H7 (cell line): ENCODE measurements around the gene MAML1. TPM values are rescaled to one million over a fixed set of nuclear protein-coding genes. Genes with fewer than 3 reads are reported as not detected.

Experiments used
- DNase-seq: peaks from one replicate; pipeline ENCODE4 v3.0.0; 2012
- H3K27me3 ChIP-seq: 2 replicates; pipeline ENCODE4 v1.6.0; 2011; ENCODE audit warnings: mild to moderate bottlenecking, low read length; ENCODE audit not compliant: control insufficient read depth, insufficient read depth
- H3K36me3 ChIP-seq: replicated peaks from 2 replicates; pipeline ENCODE4 v1.5.1; 2011; ENCODE audit warnings: low read length; ENCODE audit not compliant: control insufficient read depth, insufficient read depth
- H3K4me3 ChIP-seq: 2 replicates; pipeline ENCODE4 v1.5.1; 2011; ENCODE audit warnings: low read depth, mild to moderate bottlenecking, control low read depth, low read length, moderate library complexity; ENCODE audit not compliant: insufficient read depth
- total RNA-seq: library from RNA; depleted of rRNA; stranded (reverse); fragments of >200 nt; shearing (Covaris generic); gene quantifications from 2 replicates; pipeline ENCODE4 v1.2.3, GENCODE V29; 2014

The MAML1 gene
- total RNA-seq, 1 experiment from 2014 or later: 21.5 TPM

DNA sequence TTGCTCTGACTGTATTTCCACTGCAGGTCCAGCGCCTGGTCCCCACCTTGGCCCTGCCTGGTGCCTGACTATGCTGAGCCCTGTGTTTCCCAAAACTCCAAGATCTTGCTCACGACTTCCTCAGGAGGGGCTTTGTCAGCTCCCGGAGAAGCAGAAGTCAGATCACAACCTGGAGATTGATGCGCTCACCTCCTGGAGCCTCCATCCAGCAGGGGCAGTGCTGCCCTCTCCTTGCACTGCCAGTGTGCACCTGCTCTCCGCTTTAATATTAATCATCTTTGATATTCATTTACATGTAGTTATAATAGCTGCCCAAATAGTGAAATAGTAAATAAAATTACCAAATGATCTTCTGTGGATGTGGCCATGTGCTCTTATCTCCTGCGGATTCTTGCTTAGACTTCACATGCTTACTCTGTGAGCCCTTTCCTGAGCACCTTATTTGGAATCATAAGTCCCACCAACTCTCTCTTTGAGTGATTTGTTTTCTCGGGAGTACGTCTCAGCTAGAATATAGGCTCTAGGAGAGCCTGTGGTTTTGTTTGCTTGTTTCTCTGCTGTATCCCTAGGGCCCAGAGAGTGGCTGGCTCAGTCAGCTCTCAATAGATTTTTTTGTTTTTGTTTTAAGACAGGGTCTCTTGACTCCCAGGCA lies 17.4 kb downstream of the MAML1 start:
- Histone ChIP-seq H3K36me3 (peaks cover 3% of the 10 kb centered on the region), H3K27me3 (no peaks in the 10 kb centered on the region), H3K4me3 (no peak overlapping the region)
- no peak for DNase-seq

DNA sequence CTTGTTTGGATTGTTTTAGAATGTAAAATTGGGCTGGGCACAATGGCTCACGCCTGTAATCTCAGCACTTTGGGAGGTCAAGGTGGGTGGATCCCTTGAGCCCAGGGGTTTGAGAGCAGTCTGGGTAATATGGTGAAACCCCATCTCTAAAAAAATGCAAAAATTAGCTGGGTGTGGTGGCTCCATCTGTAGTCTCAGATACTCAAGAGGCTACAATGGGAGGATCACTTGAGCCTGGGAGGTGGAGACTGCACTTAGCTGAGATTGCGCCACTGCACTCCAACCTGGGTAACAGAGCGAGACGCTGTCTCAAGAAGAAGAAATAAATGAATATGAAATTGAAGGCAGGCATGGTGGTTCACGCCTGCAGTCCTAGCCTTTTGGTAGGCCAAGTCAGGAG lies 21.3 kb downstream of the MAML1 start:
- DNase-seq: no peak
- no peaks in the 10 kb centered on the region for H3K27me3 ChIP-seq
- H3K36me3 ChIP-seq: no peaks in the 10 kb centered on the region
- H3K4me3 ChIP-seq: no peak overlapping the region

DNA sequence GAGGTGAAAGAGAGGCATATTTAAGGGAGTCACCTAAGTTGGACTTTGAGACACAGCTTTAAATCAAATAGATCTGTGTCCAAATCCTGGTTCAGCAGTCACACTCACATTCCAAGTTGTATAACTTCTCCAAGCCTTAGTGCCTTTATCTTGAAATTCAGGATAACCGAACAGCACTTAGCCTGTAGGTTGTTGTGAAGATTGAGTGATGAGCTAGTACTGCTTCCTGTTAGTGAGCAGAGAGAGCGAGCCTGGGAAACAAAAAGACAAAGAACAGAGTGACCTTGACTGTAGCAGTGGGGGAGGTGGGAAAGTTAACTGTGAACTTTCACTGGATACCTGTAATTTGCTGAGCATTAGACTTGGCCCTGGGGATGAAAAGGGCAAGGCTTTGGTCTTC lies 22.4 kb downstream of the MAML1 start:
- Histone ChIP-seq H3K27me3 (no peaks in the 10 kb centered on the region), H3K36me3 (no peaks in the 10 kb centered on the region)
- peak; percentile 62 for DNase-seq

DNA sequence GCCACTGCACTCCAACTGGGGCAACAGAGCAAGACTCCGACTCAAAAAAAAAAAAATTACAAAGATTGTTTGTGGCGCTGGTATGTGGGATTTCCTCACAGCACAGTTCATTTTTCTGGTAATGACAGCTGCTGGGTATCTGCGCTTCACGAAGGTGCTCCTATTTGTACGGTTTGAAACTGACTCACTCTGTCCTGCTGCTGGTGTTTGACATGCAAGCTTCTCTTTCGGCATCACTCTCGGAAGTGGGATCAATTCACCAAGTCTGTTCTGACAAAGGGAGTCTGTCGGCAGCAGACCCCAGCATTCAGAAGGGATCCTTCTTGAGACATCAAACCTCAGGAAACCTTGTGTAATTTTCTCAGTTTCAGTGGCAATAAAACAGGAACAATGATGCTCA lies 26.3 kb downstream of the MAML1 start:
- H3K27me3 ChIP-seq: no peaks in the 10 kb centered on the region
- no peak for DNase-seq
- H3K4me3 ChIP-seq: no peak overlapping the region
- no peaks in the 10 kb centered on the region for H3K36me3 ChIP-seq

More for the DNA sequence above, 22.4 kb downstream of the MAML1 start:
- H3K4me3 ChIP-seq: no peak overlapping the region

DNA sequence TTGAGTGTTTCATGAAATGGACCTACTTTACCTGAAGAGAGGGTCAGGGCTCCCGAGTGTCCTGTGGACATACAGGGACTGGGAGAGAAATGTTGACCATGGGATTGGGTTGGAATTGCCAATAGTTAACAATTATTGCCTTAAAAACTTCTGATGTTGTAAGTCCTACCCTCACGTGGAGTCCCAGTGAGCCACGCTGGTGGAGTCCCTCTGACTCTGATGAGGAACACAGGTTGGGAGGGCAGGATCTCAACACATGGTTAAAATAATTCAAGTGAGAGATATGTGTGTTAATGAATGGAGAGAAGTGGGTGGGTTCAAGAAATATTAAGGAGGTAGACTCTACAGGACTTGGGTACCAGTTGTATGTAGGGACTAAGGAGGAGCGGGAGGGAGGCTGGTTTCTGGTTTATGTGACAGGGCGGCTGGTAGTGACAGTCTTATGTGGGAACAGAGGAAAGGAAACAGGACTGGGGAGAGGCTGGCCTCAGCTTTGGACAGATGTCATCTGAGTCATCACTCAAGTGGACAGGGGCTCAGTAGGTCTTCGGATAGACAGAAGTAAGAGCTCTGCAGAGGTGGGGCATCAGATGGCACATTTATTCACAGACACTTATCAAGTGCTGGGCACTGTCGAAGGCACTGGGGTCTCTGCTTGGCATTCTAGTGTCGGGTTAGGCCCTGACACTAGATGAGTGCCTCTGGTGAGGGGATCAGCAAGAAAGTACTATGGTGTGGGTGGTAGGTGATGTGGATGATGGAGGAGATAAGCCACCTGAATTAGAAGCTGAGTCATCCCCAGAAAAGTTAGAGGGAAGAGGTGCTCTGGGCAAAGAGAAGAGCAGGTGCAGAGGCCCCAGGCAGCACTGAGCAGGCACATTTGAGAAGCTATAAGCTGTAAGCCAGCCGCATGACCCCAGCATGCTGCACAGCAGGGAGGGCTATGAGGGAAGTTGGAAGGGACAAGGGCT lies 27.2 kb downstream of the MAML1 start:
- no peak for DNase-seq
- no peak overlapping the region for H3K4me3 ChIP-seq
- no peaks in the 10 kb centered on the region for H3K27me3 ChIP-seq
- H3K36me3 ChIP-seq: no peaks in the 10 kb centered on the region

DNA sequence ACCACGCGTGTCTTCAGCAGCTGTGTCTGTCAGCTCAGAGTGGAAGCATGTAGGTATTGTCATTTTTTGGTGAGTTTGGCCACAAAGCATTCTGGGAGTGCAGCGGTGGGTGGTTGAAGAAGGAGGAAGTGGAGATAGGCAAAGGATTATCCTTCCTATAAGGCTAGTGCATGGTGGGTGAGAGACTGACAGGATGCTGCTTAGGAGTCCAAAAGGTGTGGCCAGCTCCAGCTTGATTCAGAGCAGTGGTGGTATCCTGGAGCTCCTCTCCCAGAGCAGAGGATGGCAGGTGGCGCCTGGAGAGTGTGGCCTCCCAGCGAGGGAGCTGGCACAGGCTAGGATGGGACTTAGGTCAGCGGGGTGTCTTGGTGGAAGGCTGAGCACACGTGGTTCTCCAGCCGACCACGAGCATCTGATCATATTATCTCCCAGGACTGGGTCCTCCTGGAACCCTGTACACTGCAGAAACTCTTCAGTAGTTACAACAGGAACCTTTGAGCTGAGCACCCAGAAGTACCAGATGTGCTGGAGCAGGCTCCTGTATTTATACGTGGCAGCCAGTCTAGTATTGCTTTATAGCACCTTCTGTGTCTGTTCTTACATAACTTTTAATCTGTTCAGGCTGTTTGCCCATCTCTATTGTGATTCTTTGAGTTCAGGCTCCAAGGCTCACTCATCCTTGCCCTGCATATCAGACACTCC lies 29.6 kb downstream of the MAML1 start:
- DNase-seq: no peak
- peaks cover 16% of the 10 kb centered on the region for H3K36me3 ChIP-seq
- no peak overlapping the region for H3K4me3 ChIP-seq
- H3K27me3 ChIP-seq: no peaks in the 10 kb centered on the region

DNA sequence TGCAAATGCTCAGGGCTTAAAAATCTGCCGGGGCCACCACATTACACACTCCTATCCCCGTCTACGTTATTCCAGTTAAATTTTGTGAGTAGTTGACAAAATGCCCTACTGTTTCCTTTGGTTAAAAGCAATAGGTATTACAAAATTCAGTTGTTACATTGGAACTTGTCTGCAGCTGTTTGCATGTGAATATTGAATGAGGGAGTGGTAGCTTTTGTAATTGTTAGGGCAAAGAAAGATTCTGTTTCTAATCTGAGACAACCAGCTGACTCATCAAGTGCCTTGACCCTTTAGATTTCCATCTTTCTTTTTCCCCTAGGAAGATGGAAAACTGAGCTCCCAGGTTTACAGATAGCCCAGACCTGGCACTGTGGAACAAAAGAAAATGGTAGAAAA lies 30.2 kb downstream of the MAML1 start:
- Histone ChIP-seq H3K36me3 (peaks cover 16% of the 10 kb centered on the region), H3K4me3 (no peak overlapping the region), H3K27me3 (no peaks in the 10 kb centered on the region)
- no peak for DNase-seq

DNA sequence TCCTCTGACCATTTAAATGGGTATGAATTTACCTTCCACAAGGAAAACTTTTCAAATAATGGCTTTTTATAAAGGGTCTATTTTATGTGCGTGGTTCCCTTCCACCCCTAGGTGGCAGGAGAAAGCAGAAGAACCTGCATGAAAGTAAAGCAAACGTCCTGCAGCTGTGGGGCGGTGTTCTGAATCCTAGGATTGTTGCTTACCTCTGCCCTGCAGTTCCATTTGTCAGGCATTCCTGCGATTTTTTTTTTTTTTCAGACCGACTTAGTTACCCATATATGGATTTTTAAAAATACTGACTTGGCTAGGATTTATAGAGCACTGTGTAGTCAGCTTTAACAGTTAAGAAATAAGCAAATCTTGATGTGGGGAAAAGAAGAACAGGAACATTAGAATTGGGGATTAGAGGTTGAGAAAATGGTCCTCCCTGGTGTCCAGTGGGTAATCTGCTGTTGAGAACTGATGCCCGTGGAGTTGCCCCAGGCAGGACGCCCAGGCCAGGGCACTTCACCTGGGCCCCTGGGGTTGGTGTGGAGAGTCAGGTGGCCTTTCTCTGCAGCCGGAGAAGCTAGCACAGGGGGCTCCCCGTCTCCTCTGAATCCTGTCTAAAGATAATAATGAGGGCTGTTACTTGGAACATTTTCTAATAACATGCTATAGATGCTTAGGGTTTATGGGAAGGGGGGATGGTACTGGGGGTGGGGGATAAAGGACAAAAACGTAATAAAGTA lies 30.8 kb downstream of the MAML1 start:
- peak; percentile 90 for DNase-seq
- Histone ChIP-seq H3K27me3 (no peaks in the 10 kb centered on the region), H3K36me3 (peaks cover 16% of the 10 kb centered on the region)

DNA sequence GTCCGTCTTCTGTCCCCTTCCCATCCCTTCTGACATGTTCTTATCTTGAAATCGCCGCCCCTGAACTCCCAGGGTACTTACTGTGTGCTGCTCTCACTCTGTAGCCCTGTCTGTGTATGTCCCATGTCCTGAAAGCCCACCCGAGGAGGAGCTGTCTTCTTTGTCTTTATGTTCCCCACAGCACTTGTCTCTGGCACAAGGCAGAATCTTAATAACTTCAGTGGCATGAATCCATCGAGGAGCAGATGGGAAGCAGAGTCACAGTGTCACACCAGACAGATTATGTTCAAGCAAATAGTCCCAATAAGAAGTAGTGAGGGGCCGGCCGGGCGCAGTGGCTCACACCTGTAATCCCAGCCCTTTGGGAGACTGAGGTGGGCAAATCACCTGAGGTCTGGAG lies 31.4 kb downstream of the MAML1 start:
- peaks cover 20% of the 10 kb centered on the region for H3K36me3 ChIP-seq
- no peak for DNase-seq
- no peaks in the 10 kb centered on the region for H3K27me3 ChIP-seq
- no peak overlapping the region for H3K4me3 ChIP-seq

More for the DNA sequence above, 30.8 kb downstream of the MAML1 start:
- no peak overlapping the region for H3K4me3 ChIP-seq

DNA sequence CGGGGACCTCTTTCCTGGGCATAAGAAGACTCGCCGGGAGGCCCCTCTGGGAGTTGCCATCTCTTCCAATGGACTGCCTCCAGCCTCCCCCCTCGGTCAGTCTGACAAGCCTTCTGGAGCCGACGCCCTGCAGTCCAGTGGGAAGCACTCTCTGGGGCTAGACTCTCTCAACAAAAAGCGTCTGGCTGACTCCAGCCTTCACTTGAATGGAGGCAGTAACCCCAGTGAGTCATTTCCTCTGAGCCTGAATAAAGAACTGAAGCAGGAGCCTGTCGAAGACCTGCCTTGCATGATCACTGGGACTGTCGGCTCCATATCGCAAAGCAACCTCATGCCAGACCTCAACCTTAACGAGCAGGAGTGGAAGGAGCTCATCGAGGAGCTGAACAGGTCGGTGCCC lies 32.8 kb downstream of the MAML1 start:
- DNase-seq: no peak
- H3K27me3 ChIP-seq: no peaks in the 10 kb centered on the region
- H3K4me3 ChIP-seq: no peak overlapping the region
- peaks cover 26% of the 10 kb centered on the region for H3K36me3 ChIP-seq

DNA sequence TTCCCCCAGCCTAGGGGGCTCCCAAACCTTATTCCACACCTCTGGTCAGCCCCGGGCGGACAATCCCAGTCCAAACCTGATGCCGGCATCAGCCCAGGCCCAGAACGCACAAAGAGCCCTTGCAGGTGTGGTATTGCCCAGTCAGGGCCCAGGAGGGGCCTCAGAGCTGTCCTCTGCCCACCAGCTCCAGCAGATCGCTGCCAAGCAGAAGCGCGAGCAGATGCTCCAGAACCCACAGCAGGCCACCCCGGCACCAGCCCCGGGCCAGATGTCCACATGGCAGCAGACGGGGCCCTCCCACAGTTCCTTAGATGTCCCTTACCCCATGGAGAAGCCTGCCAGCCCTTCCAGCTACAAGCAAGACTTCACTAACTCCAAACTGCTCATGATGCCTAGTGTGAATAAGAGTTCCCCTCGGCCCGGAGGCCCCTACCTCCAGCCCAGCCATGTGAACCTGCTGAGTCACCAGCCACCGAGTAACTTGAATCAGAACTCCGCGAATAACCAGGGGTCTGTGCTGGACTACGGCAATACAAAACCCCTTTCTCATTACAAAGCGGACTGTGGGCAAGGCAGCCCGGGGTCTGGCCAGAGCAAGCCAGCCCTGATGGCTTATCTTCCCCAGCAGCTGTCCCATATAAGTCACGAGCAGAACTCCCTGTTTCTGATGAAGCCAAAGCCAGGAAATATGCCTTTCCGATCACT lies 33.6 kb downstream of the MAML1 start:
- Histone ChIP-seq H3K27me3 (no peaks in the 10 kb centered on the region), H3K36me3 (peaks cover 32% of the 10 kb centered on the region), H3K4me3 (no peak overlapping the region)
- DNase-seq: no peak

DNA sequence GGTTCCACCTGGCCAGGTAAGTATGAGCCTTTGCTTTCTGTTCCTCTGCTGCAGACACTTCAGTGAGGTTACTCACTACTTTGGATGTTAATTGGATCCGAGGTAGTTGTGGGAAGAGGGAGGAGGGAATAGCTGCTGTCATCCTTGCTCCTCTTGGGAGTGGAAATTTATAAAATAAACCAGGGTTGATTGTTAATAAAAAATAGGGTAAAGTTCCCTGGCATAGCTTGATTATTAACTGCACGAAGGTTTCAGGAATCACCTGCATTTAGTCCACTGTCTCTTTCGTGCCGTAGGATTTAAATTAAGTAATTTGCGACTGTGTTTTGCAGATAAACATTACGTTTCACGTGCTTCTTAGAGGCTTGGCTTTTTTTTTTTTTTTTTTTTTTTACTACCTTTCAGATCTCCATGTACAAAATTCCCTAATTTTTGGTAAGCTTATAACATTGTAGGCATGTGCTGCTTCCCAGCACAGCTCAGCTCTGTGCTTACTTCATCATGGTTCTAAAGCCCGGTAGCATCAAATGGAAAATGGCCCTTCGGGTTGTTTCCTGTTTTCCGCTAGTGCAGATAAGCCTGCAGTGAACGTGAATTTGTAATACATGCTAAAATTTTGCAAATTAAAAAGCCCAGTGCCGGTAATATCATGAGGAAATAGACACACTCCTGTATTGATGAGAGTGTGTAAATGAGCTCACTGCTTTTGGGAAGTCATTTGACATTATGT lies 34.3 kb downstream of the MAML1 start:
- H3K4me3 ChIP-seq: no peak overlapping the region
- no peaks in the 10 kb centered on the region for H3K27me3 ChIP-seq
- DNase-seq: peak; percentile 10
- H3K36me3 ChIP-seq: peaks cover 36% of the 10 kb centered on the region

DNA sequence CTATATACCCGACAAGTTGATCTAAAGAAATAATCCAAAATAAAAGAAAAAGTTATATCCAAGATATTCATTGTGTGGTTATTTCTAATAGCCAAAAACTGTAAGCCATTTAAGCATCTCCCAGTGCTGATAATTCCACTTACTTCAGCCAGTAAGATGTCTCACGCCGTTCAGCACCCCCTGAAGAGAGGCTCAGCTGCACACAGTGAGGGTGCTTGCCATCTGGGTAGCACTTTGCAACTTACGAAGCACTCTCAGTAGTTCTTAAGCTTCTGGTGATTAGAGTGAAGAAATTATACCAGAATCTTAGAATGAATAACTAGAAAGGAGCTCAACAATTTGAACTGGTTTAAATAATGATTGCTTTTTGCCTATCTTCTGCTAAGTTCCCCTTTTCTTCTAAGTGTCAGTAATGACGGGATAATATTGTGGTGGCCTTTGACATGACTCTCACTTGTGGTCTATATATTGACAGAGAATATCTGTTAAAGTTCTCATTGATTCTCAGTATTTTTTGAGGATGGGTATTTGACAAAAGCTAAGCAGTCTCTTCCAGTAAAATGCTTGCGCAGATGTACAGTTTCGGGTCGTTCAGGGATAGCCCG lies 35.0 kb downstream of the MAML1 start:
- peak; percentile 11 for DNase-seq
- H3K27me3 ChIP-seq: no peaks in the 10 kb centered on the region
- H3K36me3 ChIP-seq: peaks cover 40% of the 10 kb centered on the region
- no peak overlapping the region for H3K4me3 ChIP-seq
